Measurements from ENCODE around the gene RO60.

GRCh38 chr1:193069748-193070385 lies 10.5 kb downstream of the RO60 start:
- TF ChIP-seq CTCF (IDR thresholded peaks at IDR 0.05) (no peak), POLR2A (IDR thresholded peaks at IDR 0.05; ENCODE audit: low read depth) (no peak), POLR2AphosphoS5 (IDR thresholded peaks at IDR 0.05) (no peak)
